HG03342 (cell line): ENCODE measurements around the gene IFIT3.
"Not testable (repeated sequence)": the region's sequence is repeated elsewhere in the genome, so short reads cannot be mapped to it uniquely, and the experiment has no call there.

Experiments
- ATAC-seq: cut with Tn5 transposase; IDR thresholded peaks from one replicate; pipeline ENCODE4 v1.9.1; 2021; ENCODE audit warnings: mild to moderate bottlenecking, moderate library complexity; ENCODE audit not compliant: unreplicated experiment

IFIT3 gene

DNA sequence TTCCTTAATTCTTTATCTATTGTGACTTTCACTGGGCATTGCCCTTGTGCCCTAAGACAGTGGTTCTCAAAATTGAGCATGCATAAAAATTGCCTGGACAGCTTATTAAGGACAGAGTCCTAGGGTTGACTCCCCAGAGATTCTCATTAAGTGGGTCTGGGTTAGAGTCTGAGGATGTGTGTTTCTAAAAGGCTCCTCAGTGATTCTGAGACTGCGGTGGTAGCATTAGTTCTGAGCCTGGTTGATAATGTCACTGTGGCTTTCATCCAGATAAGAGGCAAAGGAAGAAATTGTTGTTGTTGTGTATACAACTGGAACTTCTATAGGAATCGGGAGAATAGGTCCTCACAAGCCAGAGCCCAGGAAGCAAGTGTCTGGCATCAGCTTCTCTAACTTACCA lies 24.6 kb upstream of the IFIT3 start:
- no peak for ATAC-seq

DNA sequence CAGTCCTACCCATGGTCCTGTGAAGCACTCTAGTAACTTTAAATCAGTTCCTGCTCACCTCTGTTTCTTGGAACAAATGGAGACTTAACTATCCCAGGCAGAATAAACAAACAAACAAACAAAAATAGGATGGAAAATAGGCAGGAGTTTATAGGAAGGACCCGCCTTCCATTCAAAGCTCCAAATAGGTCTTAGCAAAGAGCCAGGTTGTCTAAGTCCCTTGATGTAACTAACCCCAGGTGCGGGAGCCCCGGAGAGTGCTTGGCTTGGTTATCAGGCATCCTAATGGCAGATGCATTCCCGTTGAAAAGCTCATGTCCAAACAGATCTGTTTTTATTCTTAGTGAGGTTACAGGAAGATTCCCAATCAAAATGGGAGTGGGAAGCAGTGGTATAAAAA lies 23.8 kb upstream of the IFIT3 start:
- no peak for ATAC-seq

DNA sequence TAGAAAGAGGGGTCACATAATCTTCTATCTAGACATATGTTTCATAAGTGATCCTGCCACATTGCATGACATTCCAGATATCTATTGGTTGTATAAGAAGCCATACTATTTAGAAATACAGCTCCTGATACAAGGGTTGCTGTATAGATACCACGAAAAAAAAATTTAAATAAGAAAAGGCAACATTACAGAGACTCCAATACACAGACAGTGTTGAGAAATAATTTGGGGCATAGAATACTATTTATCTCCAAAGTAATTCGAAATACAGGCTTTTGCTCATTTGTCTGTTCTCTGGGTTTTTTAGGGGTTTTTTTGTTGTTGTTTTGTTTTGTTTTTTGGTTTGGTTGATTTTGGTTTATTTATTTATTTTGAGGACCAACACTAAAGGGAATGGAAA lies 23.4 kb upstream of the IFIT3 start:
- ATAC-seq: no peak

DNA sequence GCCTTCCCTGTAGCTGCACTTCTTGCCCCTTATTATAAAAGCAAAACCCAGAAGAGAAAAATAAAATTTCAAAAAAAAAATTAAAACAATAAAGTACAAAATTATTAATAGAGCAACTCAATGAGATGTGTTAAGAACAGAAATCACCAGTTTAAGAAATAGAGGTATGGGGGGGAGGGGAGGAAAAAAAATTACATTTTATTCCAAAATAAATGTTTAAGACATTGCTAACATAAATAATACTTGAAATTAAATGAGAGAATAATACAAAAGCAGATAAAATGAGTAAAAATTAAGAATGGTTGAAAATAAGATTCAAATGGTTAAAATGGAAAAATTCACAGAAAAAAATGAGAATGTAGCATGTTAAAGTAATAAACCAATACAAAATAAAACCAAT lies 22.9 kb upstream of the IFIT3 start:
- ATAC-seq: no peak

DNA sequence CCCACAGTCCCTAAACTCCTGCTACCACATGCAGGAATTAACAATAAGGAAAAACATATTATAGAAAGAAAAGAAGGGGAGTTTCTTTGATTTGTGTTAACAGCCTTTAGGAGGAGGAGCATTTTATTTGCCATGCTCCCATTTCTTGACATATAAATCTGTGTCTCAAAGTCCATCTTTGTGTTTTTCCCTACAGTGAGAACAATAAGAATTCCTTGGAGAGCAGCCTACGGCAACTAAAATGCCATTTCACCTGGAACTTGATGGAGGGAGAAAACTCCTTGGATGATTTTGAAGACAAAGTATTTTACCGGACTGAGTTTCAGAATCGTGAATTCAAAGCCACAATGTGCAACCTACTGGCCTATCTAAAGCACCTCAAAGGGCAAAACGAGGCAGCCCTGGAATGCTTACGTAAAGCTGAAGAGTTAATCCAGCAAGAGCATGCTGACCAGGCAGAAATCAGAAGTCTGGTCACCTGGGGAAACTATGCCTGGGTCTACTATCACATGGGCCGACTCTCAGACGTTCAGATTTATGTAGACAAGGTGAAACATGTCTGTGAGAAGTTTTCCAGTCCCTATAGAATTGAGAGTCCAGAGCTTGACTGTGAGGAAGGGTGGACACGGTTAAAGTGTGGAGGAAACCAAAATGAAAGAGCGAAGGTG lies 21.9 kb upstream of the IFIT3 start:
- ATAC-seq: no peak

DNA sequence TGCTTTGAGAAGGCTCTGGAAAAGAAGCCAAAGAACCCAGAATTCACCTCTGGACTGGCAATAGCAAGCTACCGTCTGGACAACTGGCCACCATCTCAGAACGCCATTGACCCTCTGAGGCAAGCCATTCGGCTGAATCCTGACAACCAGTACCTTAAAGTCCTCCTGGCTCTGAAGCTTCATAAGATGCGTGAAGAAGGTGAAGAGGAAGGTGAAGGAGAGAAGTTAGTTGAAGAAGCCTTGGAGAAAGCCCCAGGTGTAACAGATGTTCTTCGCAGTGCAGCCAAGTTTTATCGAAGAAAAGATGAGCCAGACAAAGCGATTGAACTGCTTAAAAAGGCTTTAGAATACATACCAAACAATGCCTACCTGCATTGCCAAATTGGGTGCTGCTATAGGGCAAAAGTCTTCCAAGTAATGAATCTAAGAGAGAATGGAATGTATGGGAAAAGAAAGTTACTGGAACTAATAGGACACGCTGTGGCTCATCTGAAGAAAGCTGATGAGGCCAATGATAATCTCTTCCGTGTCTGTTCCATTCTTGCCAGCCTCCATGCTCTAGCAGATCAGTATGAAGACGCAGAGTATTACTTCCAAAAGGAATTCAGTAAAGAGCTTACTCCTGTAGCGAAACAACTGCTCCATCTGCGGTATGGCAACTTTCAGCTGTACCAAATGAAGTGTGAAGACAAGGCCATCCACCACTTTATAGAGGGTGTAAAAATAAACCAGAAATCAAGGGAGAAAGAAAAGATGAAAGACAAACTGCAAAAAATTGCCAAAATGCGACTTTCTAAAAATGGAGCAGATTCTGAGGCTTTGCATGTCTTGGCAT lies 21.1 kb upstream of the IFIT3 start:
- ATAC-seq: no peak

GRCh38 chr10:89307269-89307577 lies 20.6 kb upstream of the IFIT3 start:
- ATAC-seq: no peak

DNA sequence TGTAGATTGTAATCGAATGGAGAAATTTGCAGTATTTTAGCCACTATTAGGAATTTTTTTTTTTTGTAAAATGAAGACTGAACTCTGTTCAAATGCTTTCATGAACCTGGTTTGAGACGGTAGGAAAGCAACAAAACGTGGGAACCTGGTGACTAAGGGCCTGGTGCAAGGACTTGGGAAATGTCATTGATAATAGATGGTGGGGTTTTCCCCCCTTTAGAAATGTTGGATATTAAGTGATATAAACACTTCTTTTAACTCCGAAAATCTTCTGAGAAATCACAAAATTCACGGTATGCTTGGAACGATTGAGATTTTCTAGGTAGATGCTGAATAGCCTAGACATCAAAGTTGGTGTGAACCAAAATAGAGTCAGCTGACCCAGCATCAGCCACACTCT lies 19.5 kb upstream of the IFIT3 start:
- ATAC-seq: no peak

- no peak for ATAC-seq
Measured at GRCh38 chr10:89308736-89309135, 19.1 kb upstream of the IFIT3 start.

DNA sequence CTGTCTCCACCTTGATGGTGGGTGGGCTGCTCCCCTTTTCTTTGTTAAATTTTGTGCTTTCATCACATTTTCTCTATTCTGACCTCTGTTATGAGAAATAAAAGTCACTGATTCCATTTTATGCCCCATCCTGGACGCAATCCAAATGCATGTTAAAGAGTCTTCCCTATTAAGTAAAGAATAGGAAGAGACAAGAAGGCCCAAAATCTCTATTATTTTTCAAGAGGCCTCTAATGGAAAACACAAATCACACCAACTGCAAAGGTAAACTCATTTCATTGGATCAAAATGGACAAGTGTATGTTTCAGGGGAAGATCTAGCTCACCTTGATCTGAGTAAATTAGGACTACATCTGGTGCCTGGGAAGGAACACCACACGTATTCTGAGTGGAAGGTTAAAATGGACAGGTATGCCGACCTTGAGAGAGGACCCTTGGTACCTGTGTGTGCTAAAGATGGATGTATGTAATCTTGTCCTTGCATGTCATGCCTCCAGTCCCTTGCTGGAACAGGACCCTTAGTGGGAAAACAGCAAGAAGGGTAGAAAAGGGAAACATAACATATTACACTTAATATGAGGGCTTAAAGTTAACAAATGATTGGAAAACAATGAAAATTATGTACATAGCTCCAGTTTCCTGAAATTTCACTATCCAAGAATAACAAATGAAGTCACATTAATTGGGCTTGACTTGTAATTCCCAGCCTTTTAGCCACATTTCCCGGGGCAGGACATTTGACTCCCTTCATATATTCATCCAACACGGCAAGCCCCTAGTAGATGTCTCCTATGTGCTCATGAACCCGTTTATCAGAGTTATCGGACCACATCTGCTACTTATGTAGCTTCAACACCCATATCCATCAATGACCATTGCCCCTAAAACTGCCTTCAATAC lies 18.4 kb upstream of the IFIT3 start:
- no peak for ATAC-seq

DNA sequence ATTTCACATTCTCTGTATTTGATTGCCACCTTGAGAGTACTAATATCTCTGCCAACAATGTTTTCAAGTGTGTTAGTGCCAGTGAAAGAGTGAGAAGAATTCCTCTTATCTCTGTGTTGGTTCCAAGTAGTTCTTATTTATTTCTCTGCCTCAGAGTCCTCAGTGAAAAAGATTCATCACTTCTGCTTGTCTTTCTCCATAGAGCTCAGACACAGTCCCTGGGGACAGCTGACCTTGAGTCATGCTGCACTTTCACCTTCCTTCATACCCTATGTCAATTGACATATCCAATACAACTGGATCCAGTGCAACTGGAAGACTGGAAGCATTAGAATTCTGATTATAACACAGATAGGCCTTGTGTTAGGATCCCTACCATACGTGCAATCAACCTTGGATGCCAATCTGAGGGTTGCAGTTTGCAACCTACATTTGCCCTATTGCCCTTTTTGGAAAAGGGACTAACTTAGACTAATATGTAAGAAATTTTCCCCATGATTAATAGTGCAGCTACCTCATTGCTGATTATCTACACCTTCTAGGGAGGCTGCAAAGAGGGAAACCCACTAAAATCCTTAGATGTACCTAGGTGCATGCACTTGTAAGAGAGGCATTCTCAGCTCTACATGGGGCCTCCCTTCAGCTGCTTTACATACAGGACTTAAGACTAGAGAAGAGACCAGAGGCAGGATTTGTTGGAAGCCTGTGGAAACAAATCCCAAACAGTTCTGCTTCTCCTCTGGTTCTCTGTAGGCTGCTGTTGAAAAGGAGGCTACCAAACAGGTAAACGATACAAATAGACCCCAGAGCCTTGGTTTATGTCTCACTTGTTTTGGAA lies 17.5 kb upstream of the IFIT3 start:
- no peak for ATAC-seq

GRCh38 chr10:89312973-89313372 lies 14.8 kb upstream of the IFIT3 start:
- no peak for ATAC-seq

- no peak for ATAC-seq
Measured at GRCh38 chr10:89314676-89315075, 13.1 kb upstream of the IFIT3 start.

- ATAC-seq: not testable (repeated sequence)
Measured at GRCh38 chr10:89318047-89318446, 9.8 kb upstream of the IFIT3 start.

GRCh38 chr10:89325081-89325480 lies 2.7 kb upstream of the IFIT3 start:
- ATAC-seq: not testable (repeated sequence)

GRCh38 chr10:89325856-89326255 lies 1.9 kb upstream of the IFIT3 start:
- not testable (repeated sequence) for ATAC-seq

DNA sequence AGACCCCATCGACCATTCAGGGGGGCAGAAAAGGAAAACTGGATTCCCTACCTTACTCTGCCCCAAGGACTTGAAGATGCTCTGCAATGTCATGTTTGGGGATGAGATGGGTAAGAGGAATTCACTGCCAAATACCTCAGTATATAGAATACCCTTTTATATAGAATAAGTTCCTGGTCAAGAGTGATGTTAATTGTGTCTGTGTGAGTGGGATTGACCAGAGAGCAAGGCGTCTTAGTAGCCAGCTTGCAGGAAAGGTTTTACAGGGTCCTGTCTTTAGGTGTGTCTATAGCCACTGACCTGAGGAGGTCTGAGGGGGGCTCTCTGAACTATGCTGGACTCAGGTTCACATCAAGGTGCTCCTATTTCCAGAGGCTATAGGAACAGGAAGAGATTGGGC lies 1.4 kb downstream of the IFIT3 start:
- ATAC-seq: no peak

GRCh38 chr10:89330014-89330413 lies 2.2 kb downstream of the IFIT3 start:
- not testable (repeated sequence) for ATAC-seq

GRCh38 chr10:89330537-89331212 lies 2.9 kb downstream of the IFIT3 start:
- no peak for ATAC-seq

DNA sequence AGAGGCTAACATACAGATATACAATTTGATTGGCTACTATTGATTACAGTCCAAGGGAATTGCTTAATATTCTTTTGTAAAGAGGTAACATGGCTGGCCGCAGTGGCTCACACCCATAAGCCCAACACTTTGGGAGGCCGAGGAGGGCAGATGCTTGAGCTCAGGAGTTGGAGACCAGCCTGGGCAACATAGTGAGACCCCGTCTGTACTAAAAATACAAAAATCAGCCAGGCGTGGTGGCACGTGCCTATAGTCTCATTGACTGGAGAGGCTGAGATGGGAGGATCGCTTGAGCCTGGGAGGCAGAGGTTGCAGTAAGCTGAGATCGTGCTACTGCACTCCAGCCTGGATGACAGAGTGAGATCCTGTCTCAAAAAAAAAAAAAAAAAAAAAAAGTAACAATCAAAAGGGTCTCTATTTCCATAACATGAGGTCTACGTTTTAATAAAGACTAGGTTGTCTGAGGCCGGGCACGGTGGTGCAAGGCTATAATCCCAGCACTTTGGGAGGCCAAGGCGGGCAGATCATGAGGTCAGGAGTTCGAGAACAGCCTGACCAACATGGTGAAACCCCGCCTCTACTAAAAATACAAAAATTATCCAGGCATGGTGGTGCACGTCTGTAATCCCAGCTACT lies 3.8 kb downstream of the IFIT3 start:
- ATAC-seq: not testable (repeated sequence)
